Erythroblast (primary cell): ENCODE measurements around the gene ADK.
"Not testable (repeated sequence)": the region's sequence is repeated elsewhere in the genome, so short reads cannot be mapped to it uniquely, and the experiment has no call there.

Source experiments
- DNase-seq, 2 experiments: peaks; one replicate each; lab custom pipeline; 2025; lab: John Stamatoyannopoulos, UW
- GATA1 ChIP-seq: IDR thresholded peaks from 2 replicates; pipeline ENCODE4 v1.6.1; 2011; ENCODE audit warnings: low read depth, mild to moderate bottlenecking, control low read depth, low read length, moderate library complexity
- POLR2A ChIP-seq: IDR thresholded peaks from 2 replicates; pipeline ENCODE4 v1.6.1; 2011; ENCODE audit warnings: mild to moderate bottlenecking, low read length

Gene ADK

GRCh38 chr10:74262856-74263255 is 111.8 kb downstream of the ADK start:
- TF ChIP-seq POLR2A (no peak), GATA1 (no peak)
- DNase-seq: no peak

DNA sequence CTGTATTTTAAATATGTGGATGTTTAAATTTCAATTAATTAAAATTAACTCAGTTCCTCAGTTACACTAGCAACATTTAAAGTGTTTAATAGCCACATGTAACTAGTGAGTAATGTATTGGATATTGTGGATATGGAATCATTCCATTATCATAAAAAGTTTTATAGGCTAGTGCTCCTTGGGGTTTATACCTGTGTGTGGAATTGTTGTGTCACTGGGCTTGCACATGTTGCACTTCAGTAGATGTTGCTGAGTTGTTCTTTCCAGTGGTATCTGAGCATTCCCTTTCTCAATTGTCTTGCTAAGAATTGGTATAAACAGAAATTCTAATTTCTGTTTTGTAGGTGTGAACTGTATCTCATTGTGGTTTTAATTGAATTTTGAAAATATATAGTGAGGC is 113.0 kb downstream of the ADK start:
- DNase-seq: no peak
- TF ChIP-seq POLR2A (no peak), GATA1 (no peak)

DNA sequence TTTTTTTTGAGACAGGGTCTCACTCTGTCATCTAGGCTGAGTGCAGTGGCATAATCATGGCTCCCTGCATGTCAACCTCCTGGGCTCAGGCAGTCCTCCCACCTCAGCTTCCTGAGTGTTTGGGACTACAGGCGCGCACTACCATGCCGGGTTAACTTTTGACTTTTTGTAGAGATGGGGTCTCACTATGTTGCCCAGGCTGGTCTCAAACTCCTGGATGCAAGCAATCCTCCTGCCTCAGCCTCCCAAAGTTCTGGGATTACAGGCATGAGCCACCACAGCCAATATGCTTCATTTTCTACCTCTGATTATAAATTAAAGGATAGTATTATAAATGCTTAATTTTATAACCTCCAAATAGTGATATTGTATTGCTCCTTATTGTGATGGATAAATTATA is 121.3 kb downstream of the ADK start:
- no peak for TF ChIP-seq POLR2A
- TF ChIP-seq GATA1: no peak

GRCh38 chr10:74275755-74276290 is 124.8 kb downstream of the ADK start:
- no peak for TF ChIP-seq GATA1
- TF ChIP-seq POLR2A: no peak
- no peak for DNase-seq

More for the DNA sequence above, 121.3 kb downstream of the ADK start:
- no peak for DNase-seq

- TF ChIP-seq GATA1 (no peak), POLR2A (no peak)
- no peak for DNase-seq
Observed at GRCh38 chr10:74276416-74276815, 125.4 kb downstream of the ADK start.

DNA sequence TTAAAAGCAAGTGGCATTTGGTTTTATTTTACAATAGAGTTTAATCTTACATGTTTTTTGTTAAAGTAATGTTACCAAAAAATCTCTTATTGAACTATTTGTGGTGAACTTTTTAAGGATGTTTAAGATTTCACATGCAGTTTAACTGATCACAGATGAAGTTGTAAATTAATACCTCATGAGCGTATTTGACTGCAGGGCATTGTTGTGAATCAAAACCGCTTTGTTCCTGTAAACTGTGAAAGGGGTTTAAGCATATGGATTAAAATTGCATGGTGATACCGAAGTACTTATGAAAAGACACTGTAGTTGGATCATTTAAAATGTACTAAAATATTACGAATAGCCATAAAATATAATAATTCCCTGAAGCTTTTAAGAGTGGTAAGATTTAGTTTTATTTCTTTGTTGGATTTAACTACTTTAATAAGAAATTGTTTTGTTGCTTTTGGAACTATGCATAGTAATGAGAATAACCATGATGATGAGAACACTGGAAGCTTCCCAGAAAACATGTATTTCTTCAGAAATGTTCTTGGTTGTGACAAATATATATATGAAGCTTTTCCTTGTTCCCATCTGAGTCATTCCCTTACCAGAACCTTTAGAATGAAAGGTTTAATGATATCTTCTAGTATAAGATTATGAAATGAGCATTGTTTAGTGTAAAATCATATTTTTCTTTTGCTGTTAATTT is 131.3 kb downstream of the ADK start:
- TF ChIP-seq POLR2A (no peak), GATA1 (no peak)
- DNase-seq: no peak

GRCh38 chr10:74282848-74283210 is 131.8 kb downstream of the ADK start:
- DNase-seq: no peak
- TF ChIP-seq GATA1 (no peak), POLR2A (no peak)

DNA sequence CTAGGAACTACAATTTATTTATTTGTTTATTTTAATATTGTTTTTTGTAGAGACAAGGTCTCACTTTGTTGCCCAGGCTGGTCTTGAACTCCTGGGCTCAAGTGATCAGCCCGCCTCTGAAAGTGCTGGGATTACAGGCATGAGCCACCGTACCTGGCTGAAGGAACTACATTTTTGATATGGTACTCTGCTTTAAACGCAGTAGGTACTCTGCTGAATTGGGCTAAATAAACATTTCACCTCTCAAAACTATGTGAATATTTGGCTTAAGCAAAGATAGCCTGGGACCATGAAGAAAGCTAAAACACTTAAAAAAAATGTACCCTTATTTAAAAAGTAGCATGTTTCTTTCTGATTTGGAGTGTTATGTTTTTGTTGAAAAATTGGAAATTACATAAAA is 138.2 kb downstream of the ADK start:
- TF ChIP-seq GATA1 (no peak), POLR2A (no peak)
- no peak for DNase-seq

GRCh38 chr10:74289951-74290350 is 138.9 kb downstream of the ADK start:
- no peak for DNase-seq
- no peak for TF ChIP-seq GATA1
- TF ChIP-seq POLR2A: no peak

DNA sequence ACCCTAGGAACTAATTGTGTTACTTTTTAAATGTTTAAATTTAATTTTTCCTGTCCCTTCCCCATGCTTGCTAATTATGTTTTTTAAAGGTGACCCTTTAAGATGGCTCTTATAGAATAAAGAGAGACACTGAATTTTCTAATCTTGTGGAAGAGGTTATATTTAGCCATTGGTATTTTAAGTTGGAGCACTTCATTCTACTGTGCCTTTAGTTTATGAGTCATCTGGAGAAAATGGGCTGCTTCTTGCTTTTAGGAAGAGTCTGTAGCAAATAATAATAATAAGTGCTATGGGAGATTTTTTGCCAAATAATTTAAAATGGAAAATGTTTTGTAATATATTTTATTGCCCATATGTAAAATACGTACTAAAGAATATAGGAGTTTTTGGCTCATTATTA is 139.7 kb downstream of the ADK start:
- no peak for DNase-seq
- TF ChIP-seq GATA1 (no peak), POLR2A (no peak)

GRCh38 chr10:74292871-74293427 is 141.9 kb downstream of the ADK start:
- no peak for TF ChIP-seq POLR2A
- no peak for TF ChIP-seq GATA1

DNA sequence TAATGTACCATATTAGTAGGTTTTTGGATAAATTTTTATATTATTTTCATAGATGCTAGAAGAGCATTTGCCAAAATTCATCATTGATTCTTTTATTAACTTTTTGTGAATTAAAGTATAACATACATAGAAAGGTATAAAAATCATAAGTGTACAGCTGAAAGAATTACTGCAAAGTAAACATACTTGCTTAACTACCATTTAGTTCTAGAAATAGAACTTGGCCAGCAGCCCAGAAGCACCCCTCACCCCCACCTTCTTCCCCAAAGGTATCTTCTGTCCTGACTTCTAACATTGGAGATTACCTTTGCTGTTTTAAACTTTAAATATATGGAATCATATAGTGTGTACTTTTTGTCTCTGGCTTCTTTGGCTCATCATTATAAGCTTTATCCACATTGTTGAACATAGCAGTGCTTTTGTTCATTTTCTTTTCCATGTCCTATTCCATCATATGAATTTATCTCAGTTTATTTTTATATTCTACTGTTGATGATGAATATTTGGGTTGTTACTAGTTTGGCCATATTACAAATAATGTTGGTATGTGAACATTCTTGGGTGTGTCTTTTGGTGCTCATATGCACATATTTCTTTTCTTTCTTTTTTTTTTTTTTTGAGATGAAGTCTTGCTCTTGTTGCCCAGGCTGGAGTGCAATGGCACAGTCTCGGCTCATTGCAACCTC is 142.8 kb downstream of the ADK start:
- DNase-seq: no peak
- TF ChIP-seq POLR2A: no peak
- no peak for TF ChIP-seq GATA1

More at GRCh38 chr10:74292871-74293427, 141.9 kb downstream of the ADK start:
- DNase-seq: no peak

DNA sequence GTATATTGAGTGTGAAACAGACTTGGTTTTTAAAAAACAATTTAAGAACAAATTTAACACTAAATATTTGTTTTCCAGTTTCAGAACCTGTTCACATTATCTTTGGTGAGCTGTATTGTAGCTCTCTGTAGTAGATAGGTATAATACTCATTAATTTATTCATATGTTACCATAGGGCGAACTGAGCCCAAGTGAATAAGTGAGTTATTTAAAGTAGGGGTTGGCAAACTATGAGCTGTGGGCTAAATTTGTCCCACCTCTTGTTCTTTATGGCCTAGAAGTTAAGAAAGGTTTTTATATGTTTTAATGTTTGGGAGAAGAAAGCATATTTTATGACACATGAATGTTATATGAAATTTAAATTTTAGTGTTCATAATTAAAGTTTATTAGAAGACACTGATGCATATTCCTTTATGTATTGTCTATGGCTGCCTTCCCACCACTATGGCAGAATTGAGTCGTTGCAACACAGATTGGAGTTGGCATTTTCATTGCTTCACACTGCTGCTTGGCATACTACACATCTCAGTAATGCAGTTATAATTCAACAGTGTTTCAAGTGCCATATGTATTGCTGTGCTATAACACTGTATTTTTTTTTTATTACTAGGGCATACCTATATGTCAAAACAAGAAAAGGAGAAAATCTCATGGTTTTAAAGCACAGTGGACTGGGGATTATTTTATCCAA is 146.5 kb downstream of the ADK start:
- no peak for TF ChIP-seq POLR2A
- no peak for TF ChIP-seq GATA1

GRCh38 chr10:74300074-74300621 is 149.1 kb downstream of the ADK start:
- not testable (repeated sequence) for DNase-seq

More for the DNA sequence above, 146.5 kb downstream of the ADK start:
- DNase-seq: no peak
